ENCODE results near the gene EXOC4.

DNA sequence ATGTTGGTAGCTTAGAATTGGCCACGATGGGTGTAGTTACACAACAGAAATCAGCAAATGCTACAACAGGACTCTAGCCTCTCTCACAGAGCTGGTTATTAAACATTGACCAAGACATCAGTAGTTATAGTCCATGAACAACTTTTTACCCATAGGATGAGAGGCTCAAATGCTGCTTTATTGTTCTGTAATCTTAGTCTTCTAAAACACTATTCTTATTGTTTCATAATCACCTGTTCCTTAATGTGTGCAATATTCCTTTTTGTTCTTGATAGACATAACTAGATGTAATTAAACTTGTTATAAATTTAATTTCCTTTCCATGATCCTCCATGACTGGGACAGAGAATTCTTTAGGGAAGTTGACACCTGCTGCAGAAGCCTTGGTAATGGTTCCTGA is 356.9 kb downstream of the EXOC4 start:
- no peak for TF ChIP-seq POLR2A (IDR thresholded peaks at IDR 0.05)
- TF ChIP-seq, protein P1, sequence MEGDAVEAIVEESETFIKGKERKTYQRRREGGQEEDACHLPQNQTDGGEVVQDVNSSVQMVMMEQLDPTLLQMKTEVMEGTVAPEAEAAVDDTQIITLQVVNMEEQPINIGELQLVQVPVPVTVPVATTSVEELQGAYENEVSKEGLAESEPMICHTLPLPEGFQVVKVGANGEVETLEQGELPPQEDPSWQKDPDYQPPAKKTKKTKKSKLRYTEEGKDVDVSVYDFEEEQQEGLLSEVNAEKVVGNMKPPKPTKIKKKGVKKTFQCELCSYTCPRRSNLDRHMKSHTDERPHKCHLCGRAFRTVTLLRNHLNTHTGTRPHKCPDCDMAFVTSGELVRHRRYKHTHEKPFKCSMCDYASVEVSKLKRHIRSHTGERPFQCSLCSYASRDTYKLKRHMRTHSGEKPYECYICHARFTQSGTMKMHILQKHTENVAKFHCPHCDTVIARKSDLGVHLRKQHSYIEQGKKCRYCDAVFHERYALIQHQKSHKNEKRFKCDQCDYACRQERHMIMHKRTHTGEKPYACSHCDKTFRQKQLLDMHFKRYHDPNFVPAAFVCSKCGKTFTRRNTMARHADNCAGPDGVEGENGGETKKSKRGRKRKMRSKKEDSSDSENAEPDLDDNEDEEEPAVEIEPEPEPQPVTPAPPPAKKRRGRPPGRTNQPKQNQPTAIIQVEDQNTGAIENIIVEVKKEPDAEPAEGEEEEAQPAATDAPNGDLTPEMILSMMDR (IDR thresholded peaks at IDR 0.05): no peak
- TF ChIP-seq POLR2AphosphoS5 (IDR thresholded peaks at IDR 0.05): no peak
